ENCODE measurements around the gene ZNHIT1.

ZNHIT1 gene

GRCh38 chr7:101236292-101236835, 18.4 kb downstream of the ZNHIT1 start:
- no peak for DNase-seq
- no peak overlapping the region for H3K27ac Mint-ChIP-seq
- peaks cover 5% of the 10 kb centered on the region for H3K4me1 Mint-ChIP-seq
- H3K36me3 Mint-ChIP-seq, result peaks cover 16% of the 10 kb centered on the region
- CTCF ChIA-PET, result interaction anchor here (0.6 to 1.5 kb wide), 2 partner anchors 55 to 172 kb away, joined by 3 to 7 read pairs; no protein-coding TSS in a partner anchor
- no peaks in the 10 kb centered on the region for H3K9me3 Mint-ChIP-seq
- no peaks in the 10 kb centered on the region for H3K27me3 Mint-ChIP-seq
- no peak overlapping the region for H3K4me3 Mint-ChIP-seq

GRCh38 chr7:101237206-101238067, 19.5 kb downstream of the ZNHIT1 start, which contains the start of gene CLDN15:
CLDN15 (minus strand) TSS chr7:101237802; CDS start chr7:101237581, 221 bp downstream.
- H3K27ac Mint-ChIP-seq, result no peak within 1 kb of the TSS
- H3K27me3 Mint-ChIP-seq, result no peaks in the 10 kb centered on the region
- no peak for DNase-seq
- no peaks in the 10 kb centered on the region for H3K9me3 Mint-ChIP-seq
- H3K4me3 Mint-ChIP-seq, result no peak within 1 kb of the TSS
- CTCF ChIA-PET, result interaction anchor here (1.5 kb wide), 1 partner anchor 54 kb away, joined by 7 read pairs; no protein-coding TSS in a partner anchor
- H3K4me1 Mint-ChIP-seq, result peaks cover 7% of the 10 kb centered on the region
- peaks cover 16% of the 10 kb centered on the region for H3K36me3 Mint-ChIP-seq

- no peak overlapping the region for H3K27ac Mint-ChIP-seq
- no peak overlapping the region for H3K4me3 Mint-ChIP-seq
- no peak for DNase-seq
- H3K36me3 Mint-ChIP-seq, result peaks cover 20% of the 10 kb centered on the region
- no peaks in the 10 kb centered on the region for H3K27me3 Mint-ChIP-seq
- peaks cover 16% of the 10 kb centered on the region for H3K4me1 Mint-ChIP-seq
- no peaks in the 10 kb centered on the region for H3K9me3 Mint-ChIP-seq
- CTCF ChIA-PET, result interaction anchor here (1.5 kb wide), 1 partner anchor 53 kb away, joined by 7 read pairs; no protein-coding TSS in a partner anchor
Observed at GRCh38 chr7:101238226-101239182, 20.5 kb downstream of the ZNHIT1 start.

GRCh38 chr7:101239191-101239950, 21.4 kb downstream of the ZNHIT1 start:
- H3K9me3 Mint-ChIP-seq, result no peaks in the 10 kb centered on the region
- H3K27me3 Mint-ChIP-seq, result no peaks in the 10 kb centered on the region
- H3K27ac Mint-ChIP-seq, result no peak overlapping the region
- CTCF ChIA-PET, result no interaction called here
- no peak for DNase-seq
- peaks cover 25% of the 10 kb centered on the region for H3K4me1 Mint-ChIP-seq
- H3K4me3 Mint-ChIP-seq, result no peak overlapping the region
- H3K36me3 Mint-ChIP-seq, result peaks cover 26% of the 10 kb centered on the region

- Mint-ChIP-seq H3K4me1 (peaks cover 28% of the 10 kb centered on the region), H3K27me3 (no peaks in the 10 kb centered on the region), H3K9me3 (no peaks in the 10 kb centered on the region), H3K27ac (no peak overlapping the region), H3K36me3 (peaks cover 28% of the 10 kb centered on the region), H3K4me3 (no peak overlapping the region)
- CTCF ChIA-PET, result no interaction called here
- DNase-seq, result no peak
Observed at GRCh38 chr7:101239951-101240220, 21.9 kb downstream of the ZNHIT1 start.

GRCh38 chr7:101240226-101241014, 22.5 kb downstream of the ZNHIT1 start:
- Mint-ChIP-seq H3K9me3 (no peaks in the 10 kb centered on the region), H3K36me3 (peaks cover 32% of the 10 kb centered on the region), H3K4me1 (peaks cover 33% of the 10 kb centered on the region), H3K4me3 (no peak overlapping the region), H3K27ac (no peak overlapping the region), H3K27me3 (no peaks in the 10 kb centered on the region)
- DNase-seq, result no peak
- CTCF ChIA-PET, result interaction anchor here (0.5 kb wide), 1 partner anchor 41 kb away, joined by 3 read pairs; no protein-coding TSS in a partner anchor

- Mint-ChIP-seq H3K27me3 (no peaks in the 10 kb centered on the region), H3K27ac (no peak overlapping the region), H3K9me3 (no peaks in the 10 kb centered on the region), H3K4me1 (peaks cover 39% of the 10 kb centered on the region), H3K4me3 (no peak overlapping the region), H3K36me3 (peaks cover 33% of the 10 kb centered on the region)
- CTCF ChIA-PET, result interaction anchor here (0.5 kb wide), 1 partner anchor 40 kb away, joined by 3 read pairs; no protein-coding TSS in a partner anchor
- DNase-seq, result no peak
Observed at GRCh38 chr7:101241015-101241363, 23.0 kb downstream of the ZNHIT1 start.

GRCh38 chr7:101241443-101242349, 23.7 kb downstream of the ZNHIT1 start:
- Mint-ChIP-seq H3K36me3 (peaks cover 31% of the 10 kb centered on the region), H3K27me3 (no peaks in the 10 kb centered on the region), H3K27ac (no peak overlapping the region), H3K4me1 (peaks cover 39% of the 10 kb centered on the region), H3K4me3 (no peak overlapping the region), H3K9me3 (no peaks in the 10 kb centered on the region)
- DNase-seq, result no peak
- CTCF ChIA-PET, result interaction anchor here (3.5 to 4.3 kb wide), 2 partner anchors 41 to 98 kb away, joined by 20 to 21 read pairs; no protein-coding TSS in a partner anchor

- peak overlapping the region; percentile 92 for H3K4me3 Mint-ChIP-seq
- no peaks in the 10 kb centered on the region for H3K9me3 Mint-ChIP-seq
- H3K36me3 Mint-ChIP-seq, result peaks cover 39% of the 10 kb centered on the region
- peaks cover 48% of the 10 kb centered on the region for H3K4me1 Mint-ChIP-seq
- CTCF ChIA-PET, result interaction anchor here (0.6 to 4.3 kb wide), 16 partner anchors 8 to 121 kb away, joined by 3 to 33 read pairs (median 6); partner anchors contain the start of genes PLOD3 and ZNHIT1
- DNase-seq, result peak; percentile 39
- H3K27ac Mint-ChIP-seq, result peak overlapping the region; percentile 97
- H3K27me3 Mint-ChIP-seq, result no peaks in the 10 kb centered on the region
Observed at GRCh38 chr7:101243646-101244374, 25.8 kb downstream of the ZNHIT1 start.

GRCh38 chr7:101244375-101245146, 26.6 kb downstream of the ZNHIT1 start, which contains the start of gene FIS1:
FIS1 (minus strand) TSS chr7:101245081; CDS start chr7:101245004, 77 bp downstream.
- peaks cover 35% of the 10 kb centered on the region for H3K36me3 Mint-ChIP-seq
- H3K4me1 Mint-ChIP-seq, result peaks cover 50% of the 10 kb centered on the region

More at GRCh38 chr7:101244375-101245146, 26.6 kb downstream of the ZNHIT1 start, which contains the start of gene FIS1:
- CTCF ChIA-PET, result interaction anchor here (0.6 to 4.3 kb wide), 16 partner anchors 8 to 122 kb away, joined by 3 to 33 read pairs (median 6); partner anchors contain the start of genes PLOD3 and ZNHIT1
- Mint-ChIP-seq H3K27me3 (no peaks in the 10 kb centered on the region), H3K9me3 (no peaks in the 10 kb centered on the region), H3K4me3 (peak within 1 kb of the TSS; percentile 92), H3K27ac (peak within 1 kb of the TSS; percentile 97)
- DNase-seq, result peak; percentile 96
